Astrocyte of the hippocampus (primary cell): ENCODE results near the gene AKAP17A.
A peak's percentile ranks its signal among the peaks of the same experiment; 100 is the strongest.
"Not testable (repeated sequence)": the region's sequence is repeated elsewhere in the genome, so short reads cannot be mapped to it uniquely, and the experiment has no call there.

Experiments used
- DNase-seq: peaks from one replicate; pipeline ENCODE4 v3.0.0; 2011; ENCODE audit warnings: low read depth, low spot score

Gene AKAP17A, protein sequence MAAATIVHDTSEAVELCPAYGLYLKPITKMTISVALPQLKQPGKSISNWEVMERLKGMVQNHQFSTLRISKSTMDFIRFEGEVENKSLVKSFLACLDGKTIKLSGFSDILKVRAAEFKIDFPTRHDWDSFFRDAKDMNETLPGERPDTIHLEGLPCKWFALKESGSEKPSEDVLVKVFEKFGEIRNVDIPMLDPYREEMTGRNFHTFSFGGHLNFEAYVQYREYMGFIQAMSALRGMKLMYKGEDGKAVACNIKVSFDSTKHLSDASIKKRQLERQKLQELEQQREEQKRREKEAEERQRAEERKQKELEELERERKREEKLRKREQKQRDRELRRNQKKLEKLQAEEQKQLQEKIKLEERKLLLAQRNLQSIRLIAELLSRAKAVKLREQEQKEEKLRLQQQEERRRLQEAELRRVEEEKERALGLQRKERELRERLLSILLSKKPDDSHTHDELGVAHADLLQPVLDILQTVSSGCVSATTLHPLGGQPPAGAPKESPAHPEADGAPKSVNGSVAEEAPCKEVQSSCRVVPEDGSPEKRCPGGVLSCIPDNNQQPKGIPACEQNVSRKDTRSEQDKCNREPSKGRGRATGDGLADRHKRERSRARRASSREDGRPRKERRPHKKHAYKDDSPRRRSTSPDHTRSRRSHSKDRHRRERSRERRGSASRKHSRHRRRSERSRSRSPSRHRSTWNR

DNA sequence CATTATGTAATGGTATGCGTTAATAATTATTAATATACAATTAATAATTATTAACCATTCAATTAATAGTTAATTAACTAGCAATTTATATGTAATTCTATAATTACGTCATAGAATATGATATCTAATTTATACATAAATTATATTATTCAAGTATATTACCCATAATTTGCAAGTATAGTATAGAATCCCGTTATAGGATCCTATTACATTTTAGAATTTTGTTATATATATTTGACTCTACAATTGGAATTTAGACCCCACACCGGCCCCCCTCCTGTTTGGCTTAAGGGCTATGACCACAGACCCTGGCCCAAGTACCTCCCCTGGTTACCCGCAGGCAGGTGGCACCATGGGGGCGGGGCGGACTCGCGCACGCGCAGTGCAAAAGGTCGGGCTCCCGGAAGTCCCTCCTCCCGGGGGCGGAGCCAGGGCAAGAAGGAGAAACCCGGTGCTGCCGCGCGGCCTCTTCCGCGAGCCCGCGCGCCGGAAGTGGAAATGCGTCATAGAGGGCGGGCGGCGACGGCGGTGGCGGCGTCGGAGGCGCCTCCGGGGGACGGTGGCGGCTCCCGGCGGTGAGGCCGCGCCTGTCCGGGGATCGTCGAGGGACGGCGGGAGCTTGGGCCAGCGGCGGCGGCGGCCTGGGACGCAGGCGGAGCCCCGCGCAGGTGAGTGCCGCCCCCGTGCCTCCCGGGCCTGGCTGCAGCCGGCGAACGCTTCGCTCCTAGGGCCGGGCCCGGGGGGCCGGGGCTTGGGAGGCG, at the start of gene AKAP17A:
AKAP17A (plus strand) TSS at position 503 of the 761 bp plus-strand sequence. CDS start 1,859 bp downstream, outside the sequence.
- DNase-seq, result peak; percentile 98

DNA sequence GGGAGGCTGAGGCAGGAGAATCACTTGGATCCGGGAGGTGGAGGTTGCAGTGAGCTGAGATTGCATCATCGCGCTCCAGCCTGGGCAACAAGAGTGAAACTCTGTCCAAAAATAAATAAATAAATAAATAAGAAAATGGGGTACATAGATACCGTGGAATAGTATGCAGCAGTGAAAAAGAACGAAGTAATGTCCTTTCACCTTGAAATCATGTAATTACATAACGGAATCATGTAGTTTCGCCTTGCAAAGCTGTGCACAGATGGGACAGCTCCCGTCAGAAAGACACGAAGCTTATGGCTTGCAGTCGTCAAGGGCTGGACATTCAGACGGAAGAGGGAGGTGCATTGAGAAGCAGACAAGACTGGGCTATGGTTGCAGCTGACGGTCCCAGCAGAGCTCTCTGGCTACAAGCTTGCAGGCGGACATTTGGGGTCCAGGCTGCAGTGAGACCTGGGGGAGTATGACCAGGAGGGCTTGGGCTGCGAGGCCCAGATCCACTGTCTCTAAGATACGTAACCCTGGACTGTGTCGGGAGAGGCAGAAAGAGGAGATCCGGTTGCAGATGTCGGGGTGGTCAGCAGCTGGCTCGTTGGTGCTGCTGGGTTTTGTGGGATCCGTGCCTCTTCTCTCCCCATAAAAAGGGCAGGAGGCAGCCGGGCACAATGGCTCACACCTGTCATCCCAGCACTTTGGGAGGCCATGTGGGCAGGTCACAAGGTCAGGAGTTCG, 48.2 kb upstream of the AKAP17A start:
- no peak for DNase-seq

DNA sequence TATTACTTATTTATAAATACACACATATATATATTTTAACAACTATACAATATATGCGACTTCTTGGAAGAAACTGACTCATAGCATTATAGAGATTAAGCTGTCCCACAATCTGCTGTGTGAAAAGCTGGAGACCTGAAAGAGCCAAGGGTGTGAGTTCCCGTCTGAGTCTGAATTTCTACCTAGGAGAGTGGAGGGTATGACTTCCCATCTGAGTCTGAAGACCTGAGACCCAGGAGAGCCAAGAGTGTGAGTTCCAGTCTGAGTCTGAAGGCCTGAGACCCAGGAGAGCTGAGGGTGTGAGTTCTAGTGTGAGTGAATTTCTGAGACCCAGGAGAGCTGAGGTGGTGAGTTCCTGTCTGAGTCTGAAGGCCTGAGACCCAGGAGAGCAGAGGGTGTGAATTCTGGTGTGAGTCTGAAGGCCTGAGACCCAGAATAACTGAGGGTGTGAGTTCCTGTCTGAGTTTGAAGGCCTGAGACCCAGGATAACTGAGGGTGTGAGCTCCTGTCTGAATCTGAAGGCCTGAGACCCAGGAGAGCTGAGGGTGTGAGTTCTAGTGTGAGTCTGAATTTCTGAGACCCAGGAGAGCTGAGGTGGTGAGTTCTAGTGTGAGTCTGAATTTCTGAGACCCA, 45.5 kb upstream of the AKAP17A start:
- no peak for DNase-seq

DNA sequence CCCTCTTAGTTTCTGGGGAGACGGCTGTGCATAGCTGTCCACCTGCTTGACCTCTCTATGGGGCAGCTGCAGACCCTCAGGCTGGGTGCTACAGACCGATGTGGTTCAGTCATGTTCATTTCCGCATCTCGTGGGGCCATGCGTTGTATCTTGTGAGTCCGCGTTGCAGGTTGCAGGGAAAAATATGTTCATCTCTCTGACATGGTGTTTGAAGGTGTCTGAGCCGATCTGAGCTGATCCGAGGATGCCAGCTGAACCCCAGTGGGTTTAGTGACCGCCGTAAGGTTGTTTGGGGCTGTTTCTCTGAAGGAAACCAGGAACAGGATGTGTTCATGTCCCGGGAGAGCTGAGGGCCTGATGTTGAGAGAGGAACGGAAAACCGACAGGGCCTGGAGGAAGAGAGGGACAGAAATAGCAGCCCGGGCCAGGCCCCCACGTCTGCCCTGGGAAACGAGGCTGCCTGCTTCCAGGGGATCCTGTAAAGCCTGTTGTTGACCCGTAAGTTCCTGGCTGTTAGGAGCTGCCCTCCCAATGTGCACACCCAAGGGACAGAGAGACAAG, 44.6 kb upstream of the AKAP17A start:
- no peak for DNase-seq

DNA sequence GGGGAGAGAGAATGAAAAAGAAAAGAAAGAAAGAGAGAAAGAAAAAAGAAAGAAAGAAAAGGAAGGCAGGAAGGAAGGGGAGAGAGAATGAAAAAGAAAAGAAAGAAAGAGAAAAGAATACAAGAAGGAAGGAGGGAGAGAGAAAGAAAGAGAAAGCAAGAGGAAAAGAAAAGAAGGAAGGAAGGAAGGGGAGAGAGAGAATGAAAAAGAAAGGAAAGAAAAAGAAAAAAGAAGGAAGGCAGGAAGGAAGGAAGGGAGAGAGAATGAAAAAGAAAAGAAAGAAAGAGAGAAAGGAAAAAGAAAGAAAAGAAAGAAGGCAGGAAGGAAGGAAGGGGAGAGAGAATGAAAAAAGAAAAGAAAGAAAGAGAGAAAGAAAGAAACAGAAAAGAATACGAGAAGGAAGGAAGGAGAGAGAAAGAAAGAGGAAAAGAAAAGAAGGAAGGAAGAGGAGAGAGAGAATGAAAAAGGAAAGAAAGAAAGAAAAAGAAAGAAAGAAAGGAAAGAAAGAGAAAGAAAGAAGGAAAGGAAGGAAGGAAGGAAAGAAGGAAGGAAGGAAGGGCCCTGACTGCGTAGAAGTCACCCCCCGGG, 39.4 kb upstream of the AKAP17A start:
- no peak for DNase-seq

DNA sequence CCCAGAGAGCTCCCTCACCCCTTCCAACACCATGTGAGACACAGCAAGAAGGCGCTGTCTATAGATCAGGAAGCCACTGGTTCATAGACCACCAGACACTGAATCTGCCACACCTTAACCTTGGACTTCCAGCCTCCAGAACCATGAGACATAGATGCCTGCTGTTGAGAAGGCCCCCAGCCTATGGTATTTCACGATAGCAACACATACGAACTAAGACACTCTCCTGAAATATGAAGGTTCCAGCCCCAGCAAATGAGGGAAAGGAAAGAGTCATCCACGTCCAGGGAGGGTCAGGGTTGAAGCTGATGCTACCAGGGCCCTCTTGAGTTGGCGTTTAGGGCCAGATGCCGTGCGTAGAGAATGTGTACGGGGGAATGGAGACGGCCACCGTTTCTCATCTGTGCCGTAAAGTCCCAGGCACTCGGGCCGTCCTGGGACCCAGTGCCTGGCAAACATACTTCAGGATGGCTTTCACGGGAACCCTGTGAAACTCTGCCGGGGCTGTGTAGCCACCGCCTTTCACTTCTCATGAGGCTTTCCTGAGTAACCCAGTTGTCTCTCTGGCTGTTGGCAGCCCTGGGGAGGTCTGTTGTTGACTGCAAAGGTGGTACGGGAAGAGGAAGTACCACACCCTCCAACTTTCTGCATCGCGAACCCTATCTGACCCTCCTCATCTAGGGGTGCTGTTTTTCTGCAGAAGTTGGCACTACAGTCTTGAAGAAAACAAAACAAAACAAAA, 36.8 kb upstream of the AKAP17A start:
- DNase-seq, result no peak

DNA sequence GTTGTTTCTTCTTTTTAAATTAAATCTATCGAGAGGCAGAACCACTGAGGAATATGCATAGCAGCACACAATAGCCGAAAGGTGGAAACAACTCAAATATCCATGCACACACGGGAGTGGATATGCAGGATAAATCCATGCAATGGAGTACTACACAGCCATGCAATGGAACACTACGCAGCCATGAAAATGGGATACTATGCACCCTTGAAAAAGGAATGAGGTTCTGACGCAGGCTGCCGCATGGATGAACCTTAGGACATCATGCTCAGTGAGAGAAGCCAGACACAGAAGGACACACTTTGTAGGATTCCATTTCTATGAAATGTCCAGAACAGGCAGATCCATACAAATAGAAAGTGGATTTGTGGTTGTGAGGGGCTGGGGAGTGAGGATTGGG, 36.0 kb upstream of the AKAP17A start:
- no peak for DNase-seq

DNA sequence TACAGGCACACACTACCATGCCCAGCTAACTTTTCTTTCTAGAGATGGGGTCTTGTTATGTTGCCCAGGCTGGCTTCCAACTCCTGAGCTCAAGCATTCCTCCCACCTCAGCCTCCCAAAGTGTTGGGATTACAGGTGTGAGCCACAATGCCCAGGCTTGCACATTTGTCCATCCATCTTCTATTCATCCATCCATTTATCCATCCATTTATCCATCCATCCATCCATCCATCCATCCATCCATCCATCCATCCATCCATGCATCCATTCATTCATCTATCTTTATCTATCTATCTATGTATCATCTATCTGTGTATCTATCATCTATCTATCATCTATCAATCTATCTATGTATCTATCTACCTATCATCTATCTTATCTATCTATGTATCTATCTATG, 34.0 kb upstream of the AKAP17A start:
- not testable (repeated sequence) for DNase-seq

DNA sequence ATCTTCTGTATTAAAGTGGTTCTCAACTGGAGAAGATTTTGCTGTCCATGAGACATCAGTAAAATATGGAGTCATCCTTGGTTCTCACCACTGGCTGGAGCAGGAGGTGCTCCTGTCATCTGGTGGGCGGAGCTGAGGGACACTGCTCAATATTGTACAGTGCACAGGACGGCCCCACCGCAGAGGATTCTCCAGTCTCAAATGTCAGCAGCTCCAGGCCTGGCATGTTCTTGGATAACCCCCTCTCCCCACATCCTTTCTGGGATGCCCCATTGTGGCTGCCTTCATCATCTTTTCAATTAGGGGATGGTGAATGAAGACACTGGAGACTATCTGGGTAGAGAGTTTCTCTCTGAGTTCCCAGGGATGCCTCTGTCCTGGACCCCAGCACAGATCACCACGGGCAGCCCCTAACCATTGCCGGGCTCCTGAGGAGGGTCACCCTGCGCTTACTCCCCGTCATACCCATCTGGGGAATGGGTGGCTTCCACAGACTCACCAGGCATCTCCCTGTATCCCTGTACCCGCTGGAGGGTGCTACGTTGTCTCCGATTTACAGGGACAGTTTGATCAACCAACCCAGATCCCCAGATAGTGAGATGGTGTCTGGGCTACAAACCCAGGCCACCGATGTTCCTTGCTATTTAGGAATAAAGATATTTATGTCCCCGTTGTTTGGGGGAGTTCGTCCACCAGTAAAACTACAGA, 32.5 kb upstream of the AKAP17A start:
- DNase-seq, result no peak

DNA sequence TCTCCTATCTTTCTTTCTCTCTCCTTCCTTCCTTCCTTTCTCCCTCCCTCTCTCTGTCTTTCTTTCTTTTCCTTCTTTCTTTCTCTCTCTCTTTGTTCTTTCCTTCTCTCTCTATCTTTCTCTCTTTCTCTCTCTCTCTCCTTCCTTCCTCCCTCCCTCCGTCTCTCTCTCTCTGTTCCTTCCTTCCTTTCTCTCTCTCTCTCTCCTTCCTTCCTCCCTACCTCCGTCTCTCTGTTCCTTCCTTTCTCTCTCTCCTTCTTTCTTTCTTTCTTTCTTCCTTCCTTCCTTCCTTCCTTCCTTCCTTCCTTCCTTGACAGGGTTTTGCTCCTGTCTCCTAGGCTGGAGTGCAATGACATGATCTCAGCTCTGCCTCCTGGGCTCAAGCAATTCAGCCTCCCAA, 30.2 kb upstream of the AKAP17A start:
- no peak for DNase-seq

DNA sequence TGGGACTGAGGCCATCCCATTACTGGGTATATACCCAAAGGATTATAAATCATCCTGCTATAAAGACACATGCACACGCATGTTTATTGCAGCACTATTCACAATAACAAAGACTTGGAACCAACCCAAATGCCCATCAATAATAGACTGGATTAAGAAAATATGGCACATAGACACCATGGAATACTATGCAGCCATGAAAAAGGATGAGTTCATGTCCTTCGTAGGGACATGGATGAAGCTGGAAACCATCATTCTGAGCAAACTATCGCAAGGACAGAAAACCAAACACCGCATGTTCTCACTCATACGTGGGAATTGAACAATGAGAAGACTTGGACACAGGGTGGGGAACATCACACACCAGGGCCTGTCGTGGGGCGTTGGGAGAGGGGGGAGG, 27.3 kb upstream of the AKAP17A start:
- DNase-seq, result not testable (repeated sequence)

DNA sequence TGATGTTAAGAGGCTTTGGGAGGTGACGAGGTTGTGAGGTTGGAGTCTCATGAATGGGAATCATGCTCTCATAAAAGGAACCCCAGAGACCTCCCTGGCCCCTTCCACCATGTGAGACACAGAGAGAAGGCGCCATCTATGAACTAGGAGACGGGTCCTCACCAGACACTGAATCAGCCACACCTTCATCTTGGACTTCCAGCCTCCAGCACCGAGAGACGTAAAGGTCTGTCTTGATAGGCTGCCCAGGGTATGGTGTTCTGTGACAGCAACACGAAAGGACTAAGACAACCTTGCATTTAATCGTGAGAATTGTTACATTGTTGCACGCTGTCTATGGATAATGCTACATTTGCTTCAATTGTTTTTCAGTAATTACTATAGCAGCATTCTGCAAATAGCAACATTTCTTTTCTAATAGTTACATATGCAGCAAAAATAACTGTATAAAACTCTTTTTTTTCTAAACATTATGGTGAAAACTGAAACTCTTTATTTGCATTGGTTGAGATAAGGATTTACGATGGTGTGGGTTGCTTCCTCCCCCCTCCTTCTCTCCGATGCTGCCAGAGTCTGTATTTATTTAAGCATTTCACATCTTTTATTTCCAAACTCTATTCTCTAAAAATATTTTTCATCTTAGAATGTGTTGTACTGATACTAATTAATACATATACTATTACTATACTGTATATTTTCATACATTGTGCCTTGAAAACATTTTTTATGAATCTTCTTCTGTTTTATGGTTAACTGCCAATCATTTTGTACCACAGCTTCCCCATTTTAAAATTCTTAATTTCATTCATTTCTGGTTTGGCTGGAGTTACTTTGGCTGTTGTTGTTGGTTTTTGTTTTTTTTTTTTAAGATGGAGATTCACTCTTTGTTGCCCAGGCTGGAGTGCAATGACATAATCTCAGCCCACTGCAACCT, 26.4 kb upstream of the AKAP17A start:
- no peak for DNase-seq

DNA sequence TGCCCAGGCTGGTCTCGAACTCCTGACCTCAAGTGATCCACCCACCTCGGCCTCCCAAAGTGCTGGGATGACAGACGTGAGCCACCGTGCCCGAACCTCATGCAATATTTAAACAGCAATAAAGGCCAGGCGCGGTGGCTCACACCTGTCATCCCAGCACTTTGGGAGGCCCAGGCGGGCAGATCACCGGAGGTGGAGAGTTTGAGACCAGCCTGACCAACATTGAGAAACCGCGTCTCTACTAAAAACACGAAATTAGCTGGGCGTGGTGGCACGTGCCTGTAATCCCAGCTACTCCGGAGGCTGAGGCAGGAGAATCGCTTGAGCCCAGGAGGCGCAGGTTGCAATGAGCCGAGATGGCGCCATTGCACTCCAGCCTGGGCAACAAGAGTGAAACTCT, 17.2 kb upstream of the AKAP17A start:
- not testable (repeated sequence) for DNase-seq

DNA sequence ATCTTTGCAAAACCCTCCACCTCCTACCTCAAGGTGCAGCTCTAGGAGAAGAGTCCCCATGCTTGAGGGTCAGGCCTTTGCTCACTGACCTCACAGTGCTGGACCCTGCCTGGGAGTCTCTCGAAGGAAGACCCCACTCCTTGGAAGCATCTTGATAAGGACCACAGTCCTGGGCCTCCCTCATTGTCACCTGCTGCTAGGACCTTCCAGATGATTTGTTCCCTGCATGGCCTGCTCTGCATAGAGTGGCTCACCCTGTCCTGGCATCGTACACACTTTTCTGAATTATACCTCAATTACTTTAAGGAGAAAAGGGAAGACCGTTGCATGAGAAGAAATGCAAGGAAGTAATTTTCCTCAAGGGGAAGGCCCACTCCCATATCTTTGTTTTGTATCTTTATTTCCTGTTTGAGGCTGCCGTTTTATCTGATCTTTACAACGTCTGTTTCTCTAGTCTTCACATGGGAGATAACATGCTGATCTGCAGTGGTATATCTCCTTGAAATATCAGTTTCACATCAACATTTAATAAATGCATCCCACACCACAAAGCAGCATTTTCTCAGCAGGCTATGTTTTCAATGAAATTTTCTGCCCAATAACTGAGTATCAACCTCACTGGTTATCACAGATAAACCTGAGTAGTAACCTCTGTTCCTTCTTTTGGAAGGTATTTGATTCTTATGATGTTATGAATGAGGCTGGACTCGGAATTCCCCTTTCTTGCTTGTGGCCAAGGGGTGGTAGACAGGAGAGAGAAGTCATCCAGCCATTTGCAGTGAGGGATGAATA, 15.0 kb upstream of the AKAP17A start:
- DNase-seq, result no peak

DNA sequence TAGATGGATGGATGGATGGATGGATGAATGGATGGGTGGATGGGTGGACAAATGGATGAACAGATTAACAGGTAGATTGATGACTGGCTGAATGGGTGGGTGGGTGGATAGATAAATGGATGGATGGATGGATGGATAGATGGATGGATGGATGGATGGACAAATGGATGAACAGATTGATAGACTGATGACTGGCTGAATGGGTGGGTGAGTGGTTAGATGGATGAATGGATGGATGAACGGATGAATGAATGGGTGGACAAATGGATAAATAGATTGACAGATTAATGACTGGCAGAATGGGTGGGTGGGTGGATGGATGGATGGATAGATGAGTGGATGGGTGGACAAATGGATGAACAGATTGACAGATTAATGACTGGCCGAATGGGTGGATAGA, 13.6 kb upstream of the AKAP17A start:
- DNase-seq, result no peak

DNA sequence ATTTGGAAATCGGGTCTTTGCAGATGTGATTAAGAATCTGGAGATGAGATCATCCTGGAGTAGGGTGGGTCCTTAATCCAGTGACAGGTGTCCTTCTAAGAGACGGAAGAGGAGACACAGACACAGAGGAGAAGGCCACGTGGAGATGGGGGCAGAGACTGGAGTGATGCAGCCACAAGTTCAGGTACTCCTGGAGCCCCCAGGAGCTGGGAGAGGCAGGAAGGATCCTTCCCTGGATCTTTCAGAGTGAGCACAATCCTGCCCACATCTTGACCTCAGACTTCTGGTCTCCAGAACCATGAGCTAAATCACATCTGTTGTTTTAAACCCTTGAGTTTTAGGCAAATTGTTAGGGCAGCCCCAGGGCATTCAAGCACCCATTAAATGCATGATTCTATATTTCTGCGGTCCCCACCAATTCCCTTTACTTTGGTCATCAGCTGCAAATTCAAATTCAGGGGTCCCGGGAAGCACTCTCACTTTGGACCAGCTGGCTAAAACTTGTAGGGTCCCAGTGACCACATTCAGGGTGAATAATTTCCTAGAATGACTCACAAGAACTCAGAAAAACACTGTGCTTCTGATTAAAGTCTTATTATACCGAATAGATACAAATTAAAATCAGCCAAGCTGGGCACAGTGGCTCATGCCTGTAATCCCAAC, 12.8 kb upstream of the AKAP17A start:
- no peak for DNase-seq

DNA sequence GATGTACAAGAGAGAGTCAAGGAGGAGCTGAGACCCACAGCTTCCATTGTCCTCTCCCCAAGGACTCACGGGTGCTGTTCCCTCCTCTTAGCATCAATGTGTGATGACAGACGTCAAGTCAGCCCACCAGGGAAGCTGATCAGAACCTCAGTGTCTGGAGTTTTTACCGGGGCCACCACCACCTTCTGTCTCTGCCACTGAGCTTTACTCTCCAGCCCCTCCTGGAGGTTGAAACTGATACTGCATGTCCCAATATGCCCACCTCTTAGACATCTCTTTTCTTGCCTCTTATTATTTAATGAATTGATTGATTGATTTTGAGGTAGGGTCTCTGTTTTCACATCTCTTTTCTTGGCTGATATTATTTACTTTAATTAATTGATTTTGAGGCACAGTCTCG, 10.3 kb upstream of the AKAP17A start:
- peak; percentile 26 for DNase-seq
